Mammary epithelial cell (primary cell): ENCODE measurements around the gene RGS14.

Experiments
- EZH2 ChIP-seq: IDR thresholded peaks from 2 replicates; pipeline ENCODE4 v1.6.1; 2012; ENCODE audit warnings: low read length, inconsistent platforms, borderline replicate concordance
- TF ChIP-seq, protein P1 (sequence below), 2 donors: IDR thresholded peaks in 1 of 2; conservative IDR thresholded peaks in 1 of 2; 2 replicates each; pipeline ENCODE4 v1.5.1; 2011 to 2012; ENCODE audit warnings: inconsistent platforms in 2 of 2, low read length in 2 of 2, mild to moderate bottlenecking in 2 of 2, control low read depth in 1 of 2, low read depth in 1 of 2; ENCODE audit not compliant: insufficient read depth in 1 of 2; ENCODE audit errors: extremely low read depth in 1 of 2

DNA sequence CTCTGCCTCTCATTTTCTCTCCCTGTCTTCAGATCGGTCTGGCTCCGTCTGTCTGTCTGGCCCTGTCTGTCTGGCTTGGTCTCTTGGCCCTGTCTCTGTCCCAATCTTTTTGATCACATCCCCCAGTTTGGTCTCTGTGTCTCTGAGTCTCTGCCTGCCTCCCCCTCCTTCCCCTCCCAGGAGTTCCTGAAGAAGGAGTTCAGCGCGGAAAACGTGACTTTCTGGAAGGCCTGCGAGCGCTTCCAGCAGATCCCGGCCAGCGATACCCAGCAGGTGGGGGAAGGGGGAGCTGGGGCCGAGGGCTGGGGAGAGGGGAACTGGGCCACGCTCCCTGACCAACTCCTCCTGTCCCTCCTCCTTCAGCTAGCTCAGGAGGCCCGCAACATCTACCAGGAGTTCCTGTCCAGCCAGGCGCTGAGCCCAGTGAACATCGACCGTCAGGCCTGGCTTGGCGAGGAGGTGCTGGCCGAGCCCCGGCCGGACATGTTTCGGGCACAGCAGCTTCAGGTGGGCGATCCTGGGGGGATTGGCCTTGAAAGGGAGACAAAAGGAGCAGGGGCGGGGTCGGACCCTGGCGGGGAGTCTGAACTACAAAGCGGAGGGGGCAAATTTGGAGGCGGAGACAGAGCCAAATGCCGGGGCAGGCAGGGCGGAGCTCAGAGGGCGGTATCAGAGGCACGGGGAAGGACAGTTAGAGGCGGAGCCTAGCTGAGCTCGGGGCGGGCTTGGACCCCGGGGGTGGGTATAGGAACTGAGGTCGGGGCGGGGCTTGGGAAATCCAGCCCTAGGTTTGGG, 9.0 kb downstream of the RGS14 start:
- TF ChIP-seq, protein P1, sequence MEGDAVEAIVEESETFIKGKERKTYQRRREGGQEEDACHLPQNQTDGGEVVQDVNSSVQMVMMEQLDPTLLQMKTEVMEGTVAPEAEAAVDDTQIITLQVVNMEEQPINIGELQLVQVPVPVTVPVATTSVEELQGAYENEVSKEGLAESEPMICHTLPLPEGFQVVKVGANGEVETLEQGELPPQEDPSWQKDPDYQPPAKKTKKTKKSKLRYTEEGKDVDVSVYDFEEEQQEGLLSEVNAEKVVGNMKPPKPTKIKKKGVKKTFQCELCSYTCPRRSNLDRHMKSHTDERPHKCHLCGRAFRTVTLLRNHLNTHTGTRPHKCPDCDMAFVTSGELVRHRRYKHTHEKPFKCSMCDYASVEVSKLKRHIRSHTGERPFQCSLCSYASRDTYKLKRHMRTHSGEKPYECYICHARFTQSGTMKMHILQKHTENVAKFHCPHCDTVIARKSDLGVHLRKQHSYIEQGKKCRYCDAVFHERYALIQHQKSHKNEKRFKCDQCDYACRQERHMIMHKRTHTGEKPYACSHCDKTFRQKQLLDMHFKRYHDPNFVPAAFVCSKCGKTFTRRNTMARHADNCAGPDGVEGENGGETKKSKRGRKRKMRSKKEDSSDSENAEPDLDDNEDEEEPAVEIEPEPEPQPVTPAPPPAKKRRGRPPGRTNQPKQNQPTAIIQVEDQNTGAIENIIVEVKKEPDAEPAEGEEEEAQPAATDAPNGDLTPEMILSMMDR (conservative IDR thresholded peaks at IDR 0.05 in 1 of 2, IDR thresholded peaks at IDR 0.05 in 1 of 2; ENCODE audit: extremely low read depth in 1 of 2, insufficient read depth in 1 of 2, low read depth in 1 of 2, low read length in 2 of 2): no peak
- no peak for TF ChIP-seq EZH2
